ENCODE measurements around the gene CAGE1. TPM values are rescaled to one million over a fixed set of nuclear protein-coding genes. Genes with fewer than 3 reads are reported as not detected.
"Not testable (repeated sequence)": the region's sequence is repeated elsewhere in the genome, so short reads cannot be mapped to it uniquely, and the experiment has no call there.

The CAGE1 gene
- total and polyA plus RNA-seq, 4 donors, result 0.15 TPM; not detected in 3

DNA sequence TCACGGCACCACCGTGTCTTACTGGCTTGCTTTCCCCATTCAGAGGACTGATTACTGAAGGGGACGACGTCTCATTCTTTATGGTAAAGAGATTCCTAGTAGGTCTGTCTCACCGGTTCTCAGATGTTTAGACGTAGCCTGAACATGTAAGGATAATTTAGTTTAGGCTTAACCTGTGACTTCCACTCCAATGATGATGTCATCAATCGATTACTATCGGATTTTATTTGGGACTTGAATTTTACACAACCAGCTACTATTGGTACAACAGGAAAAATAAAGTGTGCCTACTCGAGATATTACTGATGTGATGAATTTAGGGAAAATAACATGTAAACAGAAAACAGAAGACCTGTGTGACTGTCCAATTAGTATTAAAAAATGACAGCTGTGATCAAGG lies 72.0 kb downstream of the CAGE1 start:
- peaks cover 0 to 5% (median 0%) of the 10 kb centered on the region in 5 donors for H3K4me1 ChIP-seq (ENCODE audit: control insufficient read depth in 5 of 5, insufficient read depth in 5 of 5, low read length in 5 of 5)
- H3K27ac ChIP-seq (ENCODE audit: low read depth in 1 of 2, low read length in 1 of 2), result no peak overlapping the region
- H3K36me3 ChIP-seq (ENCODE audit: control insufficient read depth in 4 of 4, insufficient read depth in 4 of 4, low read length in 4 of 4), result no peaks in the 10 kb centered on the region
- DNase-seq, result no peak
- H3K9ac ChIP-seq (ENCODE audit: insufficient read depth in 1 of 2, low read length in 2 of 2), result no peak overlapping the region
- no peaks in the 10 kb centered on the region for H3K27me3 ChIP-seq (ENCODE audit: control insufficient read depth in 3 of 3, insufficient read depth in 3 of 3, low read length in 2 of 3)
- WGBS, 2 donors, result 88 to 90% methylated on average over 9 of the region's 9 CpGs
- H3K4me3 ChIP-seq, result no peak overlapping the region
- ATAC-seq (ENCODE audit: insufficient read depth, low FRiP score), result no peak
- TF ChIP-seq, protein P1, sequence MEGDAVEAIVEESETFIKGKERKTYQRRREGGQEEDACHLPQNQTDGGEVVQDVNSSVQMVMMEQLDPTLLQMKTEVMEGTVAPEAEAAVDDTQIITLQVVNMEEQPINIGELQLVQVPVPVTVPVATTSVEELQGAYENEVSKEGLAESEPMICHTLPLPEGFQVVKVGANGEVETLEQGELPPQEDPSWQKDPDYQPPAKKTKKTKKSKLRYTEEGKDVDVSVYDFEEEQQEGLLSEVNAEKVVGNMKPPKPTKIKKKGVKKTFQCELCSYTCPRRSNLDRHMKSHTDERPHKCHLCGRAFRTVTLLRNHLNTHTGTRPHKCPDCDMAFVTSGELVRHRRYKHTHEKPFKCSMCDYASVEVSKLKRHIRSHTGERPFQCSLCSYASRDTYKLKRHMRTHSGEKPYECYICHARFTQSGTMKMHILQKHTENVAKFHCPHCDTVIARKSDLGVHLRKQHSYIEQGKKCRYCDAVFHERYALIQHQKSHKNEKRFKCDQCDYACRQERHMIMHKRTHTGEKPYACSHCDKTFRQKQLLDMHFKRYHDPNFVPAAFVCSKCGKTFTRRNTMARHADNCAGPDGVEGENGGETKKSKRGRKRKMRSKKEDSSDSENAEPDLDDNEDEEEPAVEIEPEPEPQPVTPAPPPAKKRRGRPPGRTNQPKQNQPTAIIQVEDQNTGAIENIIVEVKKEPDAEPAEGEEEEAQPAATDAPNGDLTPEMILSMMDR (IDR thresholded peaks at IDR 0.05; ENCODE audit: control extremely low read depth, extremely low read depth), result no peak
- peaks cover 0 to 2% (median 0%) of the 10 kb centered on the region in 4 donors for H3K9me3 ChIP-seq (ENCODE audit: control insufficient read depth in 4 of 4, insufficient read depth in 3 of 4, low read length in 3 of 4)

DNA sequence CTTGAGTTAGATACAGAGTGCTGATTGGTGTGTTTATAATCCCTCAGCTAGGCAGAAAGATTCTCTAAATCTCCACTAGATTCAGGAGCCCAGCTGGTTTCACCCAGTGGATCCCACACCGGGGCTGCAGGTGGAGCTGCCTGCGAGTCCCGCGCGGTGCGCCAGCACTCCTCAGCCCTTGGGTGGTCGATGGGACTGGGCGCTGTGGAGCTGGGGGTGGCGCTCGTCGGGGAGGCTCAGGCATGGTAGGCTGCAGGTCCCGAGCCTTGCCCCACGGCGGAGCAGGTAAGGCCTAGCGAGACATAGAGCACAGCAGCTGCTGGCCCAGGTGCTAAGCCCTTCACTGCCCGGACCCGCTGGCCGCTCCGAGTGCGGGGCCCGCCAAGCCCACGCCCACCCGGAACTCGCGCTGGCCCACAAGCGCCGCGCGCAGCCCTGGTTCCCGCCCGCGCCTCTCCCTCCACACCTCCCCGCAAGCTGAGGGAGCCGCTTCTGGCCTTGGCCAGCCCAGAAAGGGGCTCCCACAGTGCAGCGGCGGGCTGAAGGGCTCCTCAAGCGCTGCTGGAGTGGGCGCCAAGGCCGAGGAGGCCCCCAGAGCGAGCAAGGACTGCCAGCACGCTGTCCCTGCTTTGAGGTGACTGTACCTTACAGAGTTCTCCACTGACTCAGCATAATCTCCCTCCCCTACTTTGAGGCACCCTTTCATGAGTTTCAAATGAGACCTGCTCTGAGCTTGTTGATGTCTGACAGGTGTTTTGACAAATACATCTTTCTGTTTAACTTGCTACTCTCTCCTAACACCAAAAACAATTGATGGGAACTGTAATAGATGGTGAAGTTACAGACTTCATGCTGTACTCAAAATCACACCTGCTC lies 72.6 kb downstream of the CAGE1 start:
- no peak overlapping the region for H3K27ac ChIP-seq (ENCODE audit: low read depth in 1 of 2, low read length in 1 of 2)
- H3K36me3 ChIP-seq (ENCODE audit: control insufficient read depth in 4 of 4, insufficient read depth in 4 of 4, low read length in 4 of 4), result no peaks in the 10 kb centered on the region
- H3K4me3 ChIP-seq, result no peak overlapping the region
- peaks cover 0 to 2% (median 0%) of the 10 kb centered on the region in 4 donors for H3K9me3 ChIP-seq (ENCODE audit: control insufficient read depth in 4 of 4, insufficient read depth in 3 of 4, low read length in 3 of 4)
- H3K9ac ChIP-seq (ENCODE audit: insufficient read depth in 1 of 2, low read length in 2 of 2), result no peak overlapping the region
- DNase-seq (no peak), ATAC-seq (ENCODE audit: insufficient read depth, low FRiP score) (no peak)
- TF ChIP-seq, protein P1 (IDR thresholded peaks at IDR 0.05; ENCODE audit: control extremely low read depth, extremely low read depth), result no peak
- no peaks in the 10 kb centered on the region for H3K27me3 ChIP-seq (ENCODE audit: control insufficient read depth in 3 of 3, insufficient read depth in 3 of 3, low read length in 2 of 3)
- peaks cover 0 to 8% (median 1%) of the 10 kb centered on the region in 5 donors for H3K4me1 ChIP-seq (ENCODE audit: control insufficient read depth in 5 of 5, insufficient read depth in 5 of 5, low read length in 5 of 5)
- 96 to 98% methylated on average over 28 to 41 of the region's 41 CpGs for WGBS, 2 donors

DNA sequence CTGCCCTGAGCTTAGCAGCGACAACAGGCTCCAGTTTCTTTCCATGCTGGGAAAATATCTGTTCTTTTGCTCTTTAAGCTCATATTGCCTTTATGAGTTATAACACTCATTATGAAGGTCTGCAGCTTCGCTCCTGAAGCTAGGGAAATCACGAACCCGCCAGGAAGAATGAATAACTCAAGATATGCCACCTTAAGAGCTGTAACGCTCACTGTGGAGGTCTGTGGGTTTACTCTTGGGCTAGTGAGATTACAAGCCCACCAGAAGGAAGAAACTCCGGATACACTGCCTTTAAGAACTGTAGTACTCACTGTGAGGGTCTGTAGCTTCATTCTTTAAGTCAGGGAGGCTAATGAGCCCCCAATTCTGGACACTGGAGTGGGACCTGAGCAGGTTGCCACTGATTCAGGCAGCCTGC lies 73.6 kb downstream of the CAGE1 start:
- Histone ChIP-seq H3K36me3 (ENCODE audit: control insufficient read depth in 4 of 4, insufficient read depth in 4 of 4, low read length in 4 of 4) (no peaks in the 10 kb centered on the region), H3K4me3 (no peak overlapping the region), H3K9ac (ENCODE audit: insufficient read depth in 1 of 2, low read length in 2 of 2) (no peak overlapping the region), H3K4me1 (ENCODE audit: control insufficient read depth in 5 of 5, insufficient read depth in 5 of 5, low read length in 5 of 5) (peaks cover 0 to 17% (median 1%) of the 10 kb centered on the region in 5 donors), H3K9me3 (ENCODE audit: control insufficient read depth in 4 of 4, insufficient read depth in 3 of 4, low read length in 3 of 4) (peaks cover 0 to 2% (median 0%) of the 10 kb centered on the region in 4 donors), H3K27ac (ENCODE audit: low read depth in 1 of 2, low read length in 1 of 2) (no peak overlapping the region), H3K27me3 (ENCODE audit: control insufficient read depth in 3 of 3, insufficient read depth in 3 of 3, low read length in 2 of 3) (no peaks in the 10 kb centered on the region)
- DNase-seq (no peak), ATAC-seq (ENCODE audit: insufficient read depth, low FRiP score) (no peak)
- TF ChIP-seq, protein P1 (IDR thresholded peaks at IDR 0.05; ENCODE audit: control extremely low read depth, extremely low read depth), result no peak
- 70 to 84% methylated on average over 6 of the region's 6 CpGs for WGBS, 2 donors

DNA sequence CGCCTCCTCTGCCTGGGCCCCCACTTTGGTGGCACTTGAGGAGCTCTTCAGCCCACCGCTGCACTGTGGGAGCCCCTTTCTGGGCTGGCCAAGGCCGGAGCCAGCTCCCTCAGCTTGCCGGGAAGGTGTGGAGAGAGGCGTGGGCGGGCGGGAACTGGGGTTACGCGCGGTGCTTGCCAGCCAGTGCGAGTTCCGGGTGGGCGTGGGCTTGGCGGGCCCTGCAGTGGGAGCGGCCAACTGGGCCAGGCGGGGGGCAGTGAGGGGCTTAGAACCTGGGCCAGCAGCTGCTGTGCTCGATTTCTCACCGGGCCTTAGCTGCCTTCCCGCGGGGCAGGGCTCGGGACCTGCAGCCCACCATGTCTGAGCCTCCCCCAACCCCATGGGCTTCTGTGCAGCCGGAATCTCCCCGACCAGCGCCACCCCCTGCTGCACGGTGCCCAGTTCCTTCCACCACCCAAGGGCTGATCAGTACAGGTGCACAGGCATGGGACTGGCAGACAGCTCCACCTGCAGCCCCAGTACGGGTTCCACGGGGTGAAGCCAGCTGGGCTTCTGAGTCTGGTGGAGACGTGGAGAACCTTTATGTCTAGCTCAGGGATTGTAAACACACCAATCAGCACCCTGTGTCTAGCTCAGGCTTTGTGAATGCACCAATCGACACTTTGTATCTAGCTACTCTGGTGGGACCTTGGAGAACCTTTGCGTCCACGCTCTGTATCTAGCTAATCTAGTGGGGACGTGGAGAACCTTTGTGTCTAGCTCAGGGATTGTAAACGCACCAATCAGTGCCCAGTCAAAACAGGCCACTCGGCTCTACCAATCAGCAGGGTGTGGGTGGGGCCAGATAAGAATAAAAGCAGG lies 74.2 kb downstream of the CAGE1 start:
- not testable (repeated sequence) for DNase-seq; H3K27me3 ChIP-seq (ENCODE audit: control insufficient read depth in 3 of 3, insufficient read depth in 3 of 3, low read length in 2 of 3); ATAC-seq (ENCODE audit: insufficient read depth, low FRiP score); H3K27ac ChIP-seq (ENCODE audit: low read depth in 1 of 2, low read length in 1 of 2); H3K9ac ChIP-seq (ENCODE audit: insufficient read depth in 1 of 2, low read length in 2 of 2); H3K4me3 ChIP-seq; H3K9me3 ChIP-seq (ENCODE audit: control insufficient read depth in 4 of 4, insufficient read depth in 3 of 4, low read length in 3 of 4); H3K36me3 ChIP-seq (ENCODE audit: control insufficient read depth in 4 of 4, insufficient read depth in 4 of 4, low read length in 4 of 4)
- WGBS, 2 donors, result 86 to 95% methylated on average over 33 to 34 of the region's 34 CpGs
- H3K4me1 ChIP-seq (ENCODE audit: control insufficient read depth in 5 of 5, insufficient read depth in 5 of 5, low read length in 5 of 5), result peaks cover 0 to 19% (median 1%) of the 10 kb centered on the region in 5 donors
